Measurements from ENCODE around the gene RPL38. TPM values are rescaled to one million over a fixed set of nuclear protein-coding genes. Genes with fewer than 3 reads are reported as not detected.

RPL38 gene
- total RNA-seq, 1 donor from 2014 or later = 659 TPM

DNA sequence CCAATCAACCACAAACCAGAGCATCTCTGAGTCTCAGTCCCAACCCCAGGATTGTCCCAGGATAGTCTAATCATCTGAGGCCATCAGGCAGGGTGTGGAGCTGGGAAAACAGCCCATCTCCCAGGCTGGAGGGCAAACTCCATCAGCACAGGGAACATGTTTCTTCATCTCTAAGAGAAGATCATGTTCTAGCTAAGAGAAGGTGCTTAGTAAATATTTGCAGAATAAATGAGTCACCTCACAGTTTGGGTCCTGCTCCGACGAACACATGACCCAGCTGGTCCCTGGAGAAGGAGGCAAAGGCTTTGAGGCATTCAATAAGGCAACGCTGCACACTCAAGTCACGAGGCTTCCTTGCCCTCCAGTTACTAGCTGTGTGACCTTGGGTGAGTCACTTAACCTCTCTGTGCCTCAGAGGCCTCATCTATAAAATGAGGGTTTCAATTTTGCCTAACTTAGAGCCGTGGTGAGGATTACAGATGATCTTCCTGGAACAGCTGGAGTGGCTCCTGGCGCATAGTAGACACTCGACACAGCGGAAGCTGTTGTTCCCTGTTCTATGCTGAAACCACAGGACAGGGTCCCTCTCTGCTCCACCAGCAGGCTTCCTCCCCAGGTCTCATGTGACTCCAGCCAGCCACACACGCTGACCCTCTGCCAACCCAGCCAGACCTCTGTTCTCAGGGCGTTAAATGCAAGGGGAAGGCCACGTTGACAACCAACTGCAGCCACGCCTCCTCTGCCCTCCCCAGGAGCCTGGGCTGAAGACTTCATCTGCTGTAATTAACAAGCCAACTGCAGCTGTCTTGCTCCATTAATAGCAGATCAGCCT lies 10.3 kb upstream of the RPL38 start:
- H3K36me3 ChIP-seq = no peaks in the 10 kb centered on the region
- ATAC-seq (peak; percentile 93), DNase-seq (peak; percentile 81)
- H3K27me3 ChIP-seq = peaks cover 23% of the 10 kb centered on the region
- H3K27ac ChIP-seq = no peak overlapping the region
- intact Hi-C loops (cut with DNase I) = no loop called here
- no peak overlapping the region for H3K4me3 ChIP-seq
- TF ChIP-seq, protein P1, sequence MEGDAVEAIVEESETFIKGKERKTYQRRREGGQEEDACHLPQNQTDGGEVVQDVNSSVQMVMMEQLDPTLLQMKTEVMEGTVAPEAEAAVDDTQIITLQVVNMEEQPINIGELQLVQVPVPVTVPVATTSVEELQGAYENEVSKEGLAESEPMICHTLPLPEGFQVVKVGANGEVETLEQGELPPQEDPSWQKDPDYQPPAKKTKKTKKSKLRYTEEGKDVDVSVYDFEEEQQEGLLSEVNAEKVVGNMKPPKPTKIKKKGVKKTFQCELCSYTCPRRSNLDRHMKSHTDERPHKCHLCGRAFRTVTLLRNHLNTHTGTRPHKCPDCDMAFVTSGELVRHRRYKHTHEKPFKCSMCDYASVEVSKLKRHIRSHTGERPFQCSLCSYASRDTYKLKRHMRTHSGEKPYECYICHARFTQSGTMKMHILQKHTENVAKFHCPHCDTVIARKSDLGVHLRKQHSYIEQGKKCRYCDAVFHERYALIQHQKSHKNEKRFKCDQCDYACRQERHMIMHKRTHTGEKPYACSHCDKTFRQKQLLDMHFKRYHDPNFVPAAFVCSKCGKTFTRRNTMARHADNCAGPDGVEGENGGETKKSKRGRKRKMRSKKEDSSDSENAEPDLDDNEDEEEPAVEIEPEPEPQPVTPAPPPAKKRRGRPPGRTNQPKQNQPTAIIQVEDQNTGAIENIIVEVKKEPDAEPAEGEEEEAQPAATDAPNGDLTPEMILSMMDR (IDR thresholded peaks at IDR 0.05) = no peak
- no peaks in the 10 kb centered on the region for H3K4me1 ChIP-seq
- no peaks in the 10 kb centered on the region for H3K9me3 ChIP-seq

GRCh38 chr17:74194682-74195081 lies 8.8 kb upstream of the RPL38 start:
- ATAC-seq (no peak), DNase-seq (no peak)
- no peaks in the 10 kb centered on the region for H3K36me3 ChIP-seq
- H3K27me3 ChIP-seq = peaks cover 23% of the 10 kb centered on the region
- no peaks in the 10 kb centered on the region for H3K9me3 ChIP-seq
- H3K4me1 ChIP-seq = no peaks in the 10 kb centered on the region
- intact Hi-C loops (cut with DNase I) = no loop called here
- TF ChIP-seq, protein P1 (IDR thresholded peaks at IDR 0.05) = no peak
- H3K27ac ChIP-seq = no peak overlapping the region
- no peak overlapping the region for H3K4me3 ChIP-seq

GRCh38 chr17:74196541-74197317 lies 6.7 kb upstream of the RPL38 start:
- no peaks in the 10 kb centered on the region for H3K4me1 ChIP-seq
- DNase-seq (no peak), ATAC-seq (no peak)
- H3K4me3 ChIP-seq = no peak overlapping the region
- H3K27ac ChIP-seq = no peak overlapping the region
- no peaks in the 10 kb centered on the region for H3K9me3 ChIP-seq
- no peaks in the 10 kb centered on the region for H3K36me3 ChIP-seq
- H3K27me3 ChIP-seq = peaks cover 23% of the 10 kb centered on the region
- TF ChIP-seq, protein P1 (IDR thresholded peaks at IDR 0.05) = no peak
- intact Hi-C loops (cut with DNase I) = no loop called here

DNA sequence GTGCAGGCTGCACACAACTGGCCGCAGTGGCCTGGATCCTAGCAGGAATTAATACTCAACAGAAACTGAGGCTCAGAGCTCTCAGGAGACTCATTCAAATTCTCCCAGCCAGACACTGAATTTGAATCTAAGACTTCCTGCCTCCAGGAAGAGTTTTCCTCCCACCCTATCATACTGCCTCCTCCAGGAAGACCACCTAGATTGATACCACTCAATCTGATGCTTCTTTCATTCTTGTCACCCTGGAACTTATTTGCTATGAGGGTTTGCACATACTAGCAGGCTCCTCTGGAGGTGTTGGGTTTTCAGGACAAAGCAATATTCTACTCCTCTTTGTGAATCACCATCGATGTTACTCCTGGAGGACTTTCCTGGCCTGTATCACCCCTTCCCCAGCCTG lies 5.7 kb upstream of the RPL38 start:
- Histone ChIP-seq H3K9me3 (no peaks in the 10 kb centered on the region), H3K4me3 (no peak overlapping the region), H3K27ac (no peak overlapping the region), H3K27me3 (peaks cover 23% of the 10 kb centered on the region), H3K36me3 (no peaks in the 10 kb centered on the region), H3K4me1 (no peaks in the 10 kb centered on the region)
- ATAC-seq (no peak), DNase-seq (no peak)
- TF ChIP-seq, protein P1 (IDR thresholded peaks at IDR 0.05) = no peak
- intact Hi-C loops (cut with DNase I) = no loop called here

DNA sequence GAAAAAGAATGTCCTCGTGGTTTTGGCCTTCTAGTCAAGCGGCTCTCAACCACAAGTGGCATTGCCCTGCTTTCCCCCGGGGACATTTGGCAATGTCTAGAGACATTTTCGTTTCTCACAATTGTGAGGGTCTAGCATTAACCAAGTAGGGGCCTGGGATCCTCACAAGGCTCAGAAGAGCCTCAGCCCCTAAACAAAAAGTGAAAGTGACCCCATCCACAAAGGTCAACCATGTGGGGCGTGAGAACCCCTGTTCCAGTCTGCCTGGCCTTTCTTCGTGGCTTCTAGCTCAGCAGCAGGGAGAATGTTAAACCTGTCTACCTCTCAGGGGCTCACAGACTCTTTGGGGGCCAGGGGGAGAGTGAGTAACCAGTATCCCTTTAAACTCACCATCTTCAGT lies 4.8 kb upstream of the RPL38 start:
- DNase-seq (no peak), ATAC-seq (no peak)
- intact Hi-C loops (cut with DNase I) = no loop called here
- TF ChIP-seq, protein P1 (IDR thresholded peaks at IDR 0.05) = no peak
- Histone ChIP-seq H3K4me1 (no peaks in the 10 kb centered on the region), H3K4me3 (no peak overlapping the region), H3K27me3 (peaks cover 23% of the 10 kb centered on the region), H3K36me3 (no peaks in the 10 kb centered on the region), H3K9me3 (no peaks in the 10 kb centered on the region), H3K27ac (no peak overlapping the region)
